ENCODE results near the gene TMCC1. TPM values are rescaled to one million over a fixed set of nuclear protein-coding genes. Genes with fewer than 3 reads are reported as not detected.

Gene TMCC1
- total RNA-seq, 1 donor from 2014 or later, result 37.8 TPM

GRCh38 chr3:129625072-129625874 lies 268.2 kb downstream of the TMCC1 start:
- H3K4me3 Mint-ChIP-seq (ENCODE audit: unreplicated experiment), result no peak overlapping the region
- peak; percentile 12 for TF ChIP-seq CTCF (IDR thresholded peaks at IDR 0.05)
- no peaks in the 10 kb centered on the region for H3K9me3 Mint-ChIP-seq (ENCODE audit: unreplicated experiment)
- H3K4me1 Mint-ChIP-seq (ENCODE audit: unreplicated experiment), result peaks cover 71% of the 10 kb centered on the region
- DNase-seq (ENCODE audit: extremely low spot score, unreplicated experiment), result no peak
- H3K27ac Mint-ChIP-seq (ENCODE audit: unreplicated experiment), result peak overlapping the region; percentile 87
- H3K36me3 Mint-ChIP-seq (ENCODE audit: unreplicated experiment), result no peaks in the 10 kb centered on the region
- no peaks in the 10 kb centered on the region for H3K27me3 Mint-ChIP-seq (ENCODE audit: unreplicated experiment)

GRCh38 chr3:129624347-129625071 lies 269.0 kb downstream of the TMCC1 start:
- no peak overlapping the region for H3K4me3 Mint-ChIP-seq (ENCODE audit: unreplicated experiment)
- no peaks in the 10 kb centered on the region for H3K36me3 Mint-ChIP-seq (ENCODE audit: unreplicated experiment)
- TF ChIP-seq CTCF (IDR thresholded peaks at IDR 0.05), result no peak
- H3K27ac Mint-ChIP-seq (ENCODE audit: unreplicated experiment), result peak overlapping the region; percentile 73
- H3K27me3 Mint-ChIP-seq (ENCODE audit: unreplicated experiment), result no peaks in the 10 kb centered on the region
- peaks cover 71% of the 10 kb centered on the region for H3K4me1 Mint-ChIP-seq (ENCODE audit: unreplicated experiment)
- no peak for DNase-seq (ENCODE audit: extremely low spot score, unreplicated experiment)
- H3K9me3 Mint-ChIP-seq (ENCODE audit: unreplicated experiment), result no peaks in the 10 kb centered on the region

DNA sequence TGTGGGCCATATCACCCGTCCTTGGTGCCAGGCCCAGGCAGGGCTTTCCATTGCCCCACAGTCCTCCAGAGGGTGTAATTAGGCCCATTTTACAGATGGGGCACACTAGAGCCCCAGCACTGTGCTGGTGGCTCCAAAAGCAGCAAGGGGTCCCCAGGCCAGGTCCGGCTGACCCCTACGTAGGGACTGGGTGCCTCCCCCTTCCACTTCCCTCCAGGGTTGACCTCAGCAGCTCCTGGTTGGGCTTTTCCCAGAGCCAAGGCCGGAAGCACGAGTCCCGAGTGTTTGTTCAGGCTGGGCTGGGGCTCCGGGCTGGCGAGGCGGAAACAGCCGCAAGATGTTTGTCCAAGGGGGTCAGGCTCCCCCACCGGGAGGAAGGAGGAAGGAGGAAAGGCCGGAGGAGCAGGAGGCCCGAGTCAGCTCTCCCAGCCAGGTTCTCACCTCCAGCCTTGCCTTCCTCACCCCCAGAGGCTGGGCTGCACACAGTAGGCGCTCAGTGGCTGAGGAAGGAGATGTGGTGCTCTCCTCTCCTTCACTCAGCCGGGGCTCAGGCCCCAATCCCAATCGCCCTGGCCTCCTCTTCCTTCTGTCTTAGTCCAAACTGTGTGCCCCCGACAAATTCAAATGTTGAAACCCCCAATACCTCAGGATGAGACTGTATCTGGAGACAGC lies 269.9 kb downstream of the TMCC1 start:
- Mint-ChIP-seq H3K9me3 (ENCODE audit: unreplicated experiment) (no peaks in the 10 kb centered on the region), H3K4me1 (ENCODE audit: unreplicated experiment) (peaks cover 77% of the 10 kb centered on the region), H3K27ac (ENCODE audit: unreplicated experiment) (peak overlapping the region; percentile 85), H3K36me3 (ENCODE audit: unreplicated experiment) (no peaks in the 10 kb centered on the region), H3K4me3 (ENCODE audit: unreplicated experiment) (no peak overlapping the region), H3K27me3 (ENCODE audit: unreplicated experiment) (no peaks in the 10 kb centered on the region)
- DNase-seq (ENCODE audit: extremely low spot score, unreplicated experiment), result peak; percentile 87
- TF ChIP-seq CTCF (IDR thresholded peaks at IDR 0.05), result no peak

DNA sequence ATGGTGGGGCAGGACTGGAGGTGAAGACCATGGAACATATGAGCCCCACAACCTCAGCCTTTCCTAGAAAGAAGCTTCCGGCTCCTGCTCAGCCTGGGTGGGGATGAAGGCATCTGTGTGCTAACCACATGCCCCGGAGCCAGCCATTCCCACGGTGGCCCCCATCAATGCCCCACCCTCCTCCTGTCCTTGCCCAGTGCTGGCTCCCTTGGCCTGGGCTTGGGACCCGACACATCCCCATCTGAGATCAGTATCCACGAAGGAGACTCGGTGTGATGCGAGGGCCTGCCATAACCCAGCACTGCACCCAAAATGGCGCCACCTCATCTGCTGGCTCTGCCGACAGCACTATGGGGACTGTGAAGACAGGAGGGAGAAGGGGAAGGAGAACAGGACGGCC lies 270.6 kb downstream of the TMCC1 start:
- no peaks in the 10 kb centered on the region for H3K9me3 Mint-ChIP-seq (ENCODE audit: unreplicated experiment)
- no peaks in the 10 kb centered on the region for H3K27me3 Mint-ChIP-seq (ENCODE audit: unreplicated experiment)
- no peak overlapping the region for H3K4me3 Mint-ChIP-seq (ENCODE audit: unreplicated experiment)
- TF ChIP-seq CTCF (IDR thresholded peaks at IDR 0.05), result no peak
- no peaks in the 10 kb centered on the region for H3K36me3 Mint-ChIP-seq (ENCODE audit: unreplicated experiment)
- H3K4me1 Mint-ChIP-seq (ENCODE audit: unreplicated experiment), result peaks cover 78% of the 10 kb centered on the region
- peak overlapping the region; percentile 85 for H3K27ac Mint-ChIP-seq (ENCODE audit: unreplicated experiment)
- peak; percentile 81 for DNase-seq (ENCODE audit: extremely low spot score, unreplicated experiment)

Measured in osteocyte (in vitro differentiated cells).